Osteoblast (primary cell): Measurements from ENCODE around the gene KLHDC4. TPM values are rescaled to one million over a fixed set of nuclear protein-coding genes. Genes with fewer than 3 reads are reported as not detected.

Source experiments
- DNase-seq: peaks from one replicate; pipeline ENCODE4 v3.0.0; 2011; ENCODE audit warnings: low spot score, mixed read lengths; ENCODE audit not compliant: insufficient read length; ENCODE audit errors: missing footprints
- H2AFZ ChIP-seq: 2 replicates; pipeline ENCODE4 v1.6.0; 2011; ENCODE audit warnings: mild to moderate bottlenecking, low read length
- H3K27ac ChIP-seq: 2 replicates; pipeline ENCODE4 v1.5.1; 2011; ENCODE audit warnings: mild to moderate bottlenecking, low read depth, low read length, moderate library complexity
- H3K27me3 ChIP-seq: 2 replicates; pipeline ENCODE4 v1.6.0; 2012; ENCODE audit warnings: mild to moderate bottlenecking, control low read depth, inconsistent platforms, low read length, moderate library complexity; ENCODE audit not compliant: insufficient read depth
- H3K36me3 ChIP-seq: 2 replicates; pipeline ENCODE4 v1.5.1; 2011; ENCODE audit warnings: mild to moderate bottlenecking, low read length, control low read depth, moderate library complexity; ENCODE audit not compliant: insufficient read depth
- H3K4me1 ChIP-seq: 2 replicates; pipeline ENCODE4 v1.5.1; 2011; ENCODE audit warnings: mild to moderate bottlenecking, low read length, control low read depth, moderate library complexity; ENCODE audit not compliant: insufficient read depth
- H3K4me2 ChIP-seq: 2 replicates; pipeline ENCODE4 v1.6.0; 2011; ENCODE audit warnings: mild to moderate bottlenecking, low read length; ENCODE audit not compliant: insufficient read depth
- H3K4me3 ChIP-seq: fragments of 200-600 bp; sonication (generic); 3 replicates; pipeline ENCODE4 v1.5.1; 2012; ENCODE audit warnings: mild to moderate bottlenecking, low read length, inconsistent platforms; ENCODE audit not compliant: insufficient read depth
- H3K79me2 ChIP-seq: 2 replicates; pipeline ENCODE4 v1.6.0; 2012; ENCODE audit warnings: mild to moderate bottlenecking, low read length, control low read depth, inconsistent platforms; ENCODE audit not compliant: insufficient read depth
- H3K9me3 ChIP-seq: 2 replicates; pipeline ENCODE4 v1.5.1; 2011; ENCODE audit warnings: low read depth, low read length, control low read depth
- H4K20me1 ChIP-seq: 2 replicates; pipeline ENCODE4 v1.6.0; 2012; ENCODE audit warnings: mild to moderate bottlenecking, low read length, control low read depth; ENCODE audit not compliant: insufficient read depth
- CTCF ChIP-seq: IDR thresholded peaks from 2 replicates; pipeline ENCODE4 v1.5.1; 2011; ENCODE audit warnings: mild to moderate bottlenecking, low read depth, low read length, moderate library complexity; ENCODE audit errors: extremely low read depth
- total RNA-seq: library from RNA; depleted of rRNA; stranded (reverse); fragments of >200 nt; gene quantifications from 2 replicates; pipeline ENCODE4 v1.2.3, GENCODE V29; 2012

KLHDC4 gene
- total RNA-seq, 1 donor: 22.1 TPM

DNA sequence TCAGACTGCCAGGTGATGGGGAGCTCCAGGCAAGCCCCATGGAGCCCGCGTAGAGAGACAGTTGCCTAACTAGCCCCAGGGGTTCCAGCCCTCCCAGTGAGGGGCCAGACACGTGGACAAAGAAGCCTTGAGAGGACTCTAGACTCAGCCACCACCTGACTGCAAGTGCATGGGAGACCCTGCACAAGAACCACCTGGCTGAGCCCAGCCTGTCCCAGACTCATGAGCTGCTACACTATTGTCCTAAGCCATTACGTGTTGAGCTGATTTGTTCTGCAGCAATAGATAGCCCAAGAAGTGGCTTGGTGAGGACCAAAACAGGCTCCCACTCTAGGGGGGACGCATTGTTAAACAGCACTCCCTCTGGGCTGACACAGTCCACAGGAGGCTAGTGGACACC, 37.6 kb upstream of the KLHDC4 start:
- no peaks in the 10 kb centered on the region for H4K20me1 ChIP-seq
- no peak overlapping the region for H3K27ac ChIP-seq
- no peak overlapping the region for H3K4me3 ChIP-seq
- H3K36me3 ChIP-seq: no peaks in the 10 kb centered on the region
- no peaks in the 10 kb centered on the region for H3K27me3 ChIP-seq
- no peak overlapping the region for H2AFZ ChIP-seq
- H3K4me2 ChIP-seq: no peak overlapping the region
- no peak for TF ChIP-seq CTCF
- H3K4me1 ChIP-seq: peaks cover 19% of the 10 kb centered on the region
- H3K79me2 ChIP-seq: no peaks in the 10 kb centered on the region
- no peaks in the 10 kb centered on the region for H3K9me3 ChIP-seq
- peak; percentile 62 for DNase-seq

DNA sequence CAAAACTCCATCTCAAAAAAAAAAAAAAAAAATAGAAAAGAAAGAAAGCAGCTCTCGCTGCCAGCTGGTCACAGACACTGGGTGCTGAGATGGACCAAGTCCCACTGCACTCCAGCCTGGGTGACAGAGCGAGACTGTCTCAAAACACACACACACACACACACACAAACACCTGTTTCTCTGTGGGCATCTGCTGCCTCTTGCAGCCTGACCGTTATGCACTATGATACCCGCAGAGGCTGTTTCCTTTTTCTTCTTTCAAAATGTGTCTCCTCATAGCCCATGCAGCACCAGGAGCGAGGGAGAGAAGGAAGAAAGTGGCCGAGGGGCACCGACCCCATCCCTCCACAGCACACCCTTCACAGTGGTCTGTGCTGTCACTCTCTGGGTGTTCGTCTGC, 36.9 kb upstream of the KLHDC4 start:
- Histone ChIP-seq H3K4me3 (no peak overlapping the region), H2AFZ (no peak overlapping the region), H4K20me1 (no peaks in the 10 kb centered on the region), H3K36me3 (no peaks in the 10 kb centered on the region), H3K79me2 (no peaks in the 10 kb centered on the region), H3K9me3 (no peaks in the 10 kb centered on the region), H3K27me3 (no peaks in the 10 kb centered on the region), H3K4me1 (peaks cover 19% of the 10 kb centered on the region), H3K27ac (no peak overlapping the region), H3K4me2 (no peak overlapping the region)
- no peak for TF ChIP-seq CTCF
- peak; percentile 58 for DNase-seq

DNA sequence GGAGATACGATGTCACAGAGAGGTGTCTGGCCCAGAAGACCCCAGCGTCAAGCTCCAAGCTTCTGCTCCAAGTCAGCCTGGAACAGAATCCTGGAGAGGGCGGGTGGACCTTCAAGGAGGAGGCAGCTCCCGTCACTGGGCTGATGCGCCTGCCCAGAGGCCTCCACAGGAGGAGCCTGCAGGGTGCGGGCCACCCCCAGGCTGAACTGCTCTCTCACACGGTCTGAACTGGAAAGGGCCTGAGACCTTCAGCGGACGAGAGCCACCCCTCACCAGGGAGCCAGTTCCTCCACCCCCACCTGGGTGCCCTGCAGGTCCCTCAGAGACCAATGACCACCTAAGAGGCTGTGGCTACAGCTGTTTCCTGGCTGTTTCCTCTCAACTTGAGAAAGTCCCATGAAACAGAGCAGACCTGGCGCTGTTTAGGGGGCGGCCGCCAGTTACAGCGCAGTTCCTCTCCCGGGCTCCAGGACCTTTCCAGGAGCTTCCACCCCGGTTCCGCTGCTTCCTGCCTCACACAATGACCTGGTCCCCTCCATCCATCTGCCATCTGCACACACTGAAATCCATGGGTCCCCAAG, 36.0 kb upstream of the KLHDC4 start:
- Histone ChIP-seq H3K36me3 (no peaks in the 10 kb centered on the region), H3K27me3 (no peaks in the 10 kb centered on the region), H3K27ac (no peak overlapping the region), H2AFZ (no peak overlapping the region), H3K4me2 (no peak overlapping the region), H4K20me1 (no peaks in the 10 kb centered on the region), H3K9me3 (no peaks in the 10 kb centered on the region), H3K4me1 (peaks cover 10% of the 10 kb centered on the region), H3K4me3 (no peak overlapping the region), H3K79me2 (no peaks in the 10 kb centered on the region)
- no peak for TF ChIP-seq CTCF
- DNase-seq: peak; percentile 11

- Histone ChIP-seq H4K20me1 (no peaks in the 10 kb centered on the region), H3K79me2 (no peaks in the 10 kb centered on the region), H3K27me3 (no peaks in the 10 kb centered on the region), H2AFZ (no peak overlapping the region), H3K4me1 (no peaks in the 10 kb centered on the region), H3K9me3 (no peaks in the 10 kb centered on the region), H3K4me2 (no peak overlapping the region), H3K27ac (no peak overlapping the region), H3K4me3 (no peak overlapping the region), H3K36me3 (no peaks in the 10 kb centered on the region)
- no peak for DNase-seq
- no peak for TF ChIP-seq CTCF
Measured at GRCh38 chr16:87800497-87800896, 34.7 kb upstream of the KLHDC4 start.
